Heart left ventricle (tissue), 13 donors: ENCODE data around the gene DHRS3.

Experiments used
- POLR2A ChIP-seq, 2 donors: fragments of 450-650 bp; IDR thresholded peaks; one replicate each; pipeline ENCODE4 v1.6.1; 2017; ENCODE audit warnings: antibody characterized with exemption in 2 of 2, mild to moderate bottlenecking in 2 of 2, moderate library complexity in 2 of 2
- TF ChIP-seq, protein P1 (sequence below), 12 donors: fragments of 200-600 bp; sonication (generic) in 4 of 12; IDR thresholded peaks; one replicate each; pipeline versions ENCODE4 v1.5.0 to v1.8.0; 2018 to 2022; ENCODE audit warnings: antibody characterized with exemption in 12 of 12, mild to moderate bottlenecking in 5 of 12
- donor health status: ischemic (EF 13 %, LVEDD 7.1; RV severe dilation, severe dysfunction).
- donor health status: DM: no; HTN: yes; CAD: no.
- donor health status: DM: no; HTN: no; CAD: no.
- donor health status: ischemic (EF 25% LVEDD 6.9; RV normal size, moderate dysfunction).
- donor health status: ischemic (EF 25% LVEDD 5.7; RV mildly dilated, moderate dysfunction).
- donor health status: ischemic (EF 35%, LVEDD 5.7; RV mildly dilated, moderate dysfunction).
- donor health status: nonischemic (EF 11% LVEDD 7.7; RV severe dilation, severe dysfunction).
- donor health status: DM: yes; HTN: yes; CAD: no.
- donor health status: PGD.
- donor health status: ischemic (EF 29% LVEDD 5.4; RV normal size, mild dysfunction).
- donor health status: nonischemic (EF 23%, LVEDD 6.1; RV moderate dilation, normal function).

DNA sequence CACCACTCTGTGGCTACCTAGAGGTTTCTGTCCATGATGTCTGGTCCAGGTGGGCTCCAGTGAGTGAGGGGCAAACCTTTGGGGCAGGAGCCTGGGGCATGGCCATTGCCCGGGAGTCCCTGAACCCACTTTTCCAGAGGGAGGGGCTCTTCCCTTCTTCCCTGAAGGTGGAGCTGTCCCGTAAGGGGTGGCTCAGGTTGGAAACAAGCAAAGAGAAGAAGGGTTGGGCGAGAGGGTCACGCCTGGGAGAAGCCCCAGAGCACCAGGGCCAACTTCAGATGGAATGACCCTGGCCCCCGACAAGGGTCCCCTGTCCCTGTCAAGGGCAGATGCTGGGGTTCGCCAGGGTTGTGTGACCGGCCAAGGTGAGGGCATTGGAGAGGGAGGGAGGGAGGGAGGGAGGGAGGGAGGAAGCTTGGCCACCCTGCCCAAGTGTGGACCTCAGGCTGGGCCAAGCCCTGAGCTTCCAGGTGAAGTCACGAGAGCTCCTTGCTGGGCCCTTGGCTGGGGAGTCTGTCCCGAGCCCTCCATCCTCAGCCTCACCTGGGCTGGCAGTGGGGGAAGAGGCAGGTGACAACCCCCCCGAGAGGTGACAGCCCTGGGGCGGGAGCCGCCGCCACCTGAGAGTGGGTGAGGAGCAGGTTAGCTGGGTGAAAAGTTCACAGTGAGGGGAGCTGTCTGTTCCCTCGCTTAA lies 69.6 kb downstream of the DHRS3 start:
- no peak for TF ChIP-seq POLR2A (IDR thresholded peaks at IDR 0.05)
- TF ChIP-seq, protein P1, sequence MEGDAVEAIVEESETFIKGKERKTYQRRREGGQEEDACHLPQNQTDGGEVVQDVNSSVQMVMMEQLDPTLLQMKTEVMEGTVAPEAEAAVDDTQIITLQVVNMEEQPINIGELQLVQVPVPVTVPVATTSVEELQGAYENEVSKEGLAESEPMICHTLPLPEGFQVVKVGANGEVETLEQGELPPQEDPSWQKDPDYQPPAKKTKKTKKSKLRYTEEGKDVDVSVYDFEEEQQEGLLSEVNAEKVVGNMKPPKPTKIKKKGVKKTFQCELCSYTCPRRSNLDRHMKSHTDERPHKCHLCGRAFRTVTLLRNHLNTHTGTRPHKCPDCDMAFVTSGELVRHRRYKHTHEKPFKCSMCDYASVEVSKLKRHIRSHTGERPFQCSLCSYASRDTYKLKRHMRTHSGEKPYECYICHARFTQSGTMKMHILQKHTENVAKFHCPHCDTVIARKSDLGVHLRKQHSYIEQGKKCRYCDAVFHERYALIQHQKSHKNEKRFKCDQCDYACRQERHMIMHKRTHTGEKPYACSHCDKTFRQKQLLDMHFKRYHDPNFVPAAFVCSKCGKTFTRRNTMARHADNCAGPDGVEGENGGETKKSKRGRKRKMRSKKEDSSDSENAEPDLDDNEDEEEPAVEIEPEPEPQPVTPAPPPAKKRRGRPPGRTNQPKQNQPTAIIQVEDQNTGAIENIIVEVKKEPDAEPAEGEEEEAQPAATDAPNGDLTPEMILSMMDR (IDR thresholded peaks at IDR 0.05), result no peak
